ENCODE results near the gene HUWE1.

GRCh38 chrX:53556868-53557267, 129.7 kb downstream of the HUWE1 start:
- TF ChIP-seq CTCF (conservative IDR thresholded peaks at IDR 0.05 in 1 of 2, IDR thresholded peaks at IDR 0.05 in 1 of 2; ENCODE audit: low read depth in 1 of 2, low read length in 2 of 2) (no peak), EZH2 (IDR thresholded peaks at IDR 0.05; ENCODE audit: low read length, missing control alignments) (no peak)

Data from fibroblast of lung (primary cell).